Stimulated activated CD8-positive, alpha-beta memory T cell treated with anti-CD3 and anti-CD28 coated beads, Interleukin-2, amount 100 ng/mL, for 1 hour (primary cell): ENCODE measurements around the gene TGFBR2.
"Not testable (repeated sequence)": the region's sequence is repeated elsewhere in the genome, so short reads cannot be mapped to it uniquely, and the experiment has no call there.

Experiments used
- DNase-seq, 2 donors: peaks; one replicate each; pipeline ENCODE4 v3.0.0-alpha.2; 2020; ENCODE audit warnings: low read depth in 2 of 2

TGFBR2 gene

DNA sequence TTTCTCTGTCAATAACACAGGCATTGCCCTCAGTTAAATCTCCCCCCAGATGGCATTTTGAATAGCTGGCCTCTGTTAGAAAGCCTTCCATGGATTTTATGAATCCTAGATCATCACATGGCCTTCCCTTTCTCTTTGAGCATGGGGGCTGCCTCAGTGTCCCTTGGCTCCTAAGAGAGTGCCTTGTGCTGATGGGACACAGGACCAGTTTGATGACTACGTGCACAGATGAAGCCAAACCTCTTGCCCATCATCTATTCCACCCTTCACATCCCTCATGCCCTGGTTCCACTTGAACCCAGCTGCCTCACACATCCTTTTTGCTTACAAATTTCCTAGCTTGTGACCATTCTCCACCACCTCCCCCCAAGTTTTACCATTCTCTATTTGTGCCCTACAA is 12.9 kb downstream of the TGFBR2 start:
- no peak for DNase-seq

DNA sequence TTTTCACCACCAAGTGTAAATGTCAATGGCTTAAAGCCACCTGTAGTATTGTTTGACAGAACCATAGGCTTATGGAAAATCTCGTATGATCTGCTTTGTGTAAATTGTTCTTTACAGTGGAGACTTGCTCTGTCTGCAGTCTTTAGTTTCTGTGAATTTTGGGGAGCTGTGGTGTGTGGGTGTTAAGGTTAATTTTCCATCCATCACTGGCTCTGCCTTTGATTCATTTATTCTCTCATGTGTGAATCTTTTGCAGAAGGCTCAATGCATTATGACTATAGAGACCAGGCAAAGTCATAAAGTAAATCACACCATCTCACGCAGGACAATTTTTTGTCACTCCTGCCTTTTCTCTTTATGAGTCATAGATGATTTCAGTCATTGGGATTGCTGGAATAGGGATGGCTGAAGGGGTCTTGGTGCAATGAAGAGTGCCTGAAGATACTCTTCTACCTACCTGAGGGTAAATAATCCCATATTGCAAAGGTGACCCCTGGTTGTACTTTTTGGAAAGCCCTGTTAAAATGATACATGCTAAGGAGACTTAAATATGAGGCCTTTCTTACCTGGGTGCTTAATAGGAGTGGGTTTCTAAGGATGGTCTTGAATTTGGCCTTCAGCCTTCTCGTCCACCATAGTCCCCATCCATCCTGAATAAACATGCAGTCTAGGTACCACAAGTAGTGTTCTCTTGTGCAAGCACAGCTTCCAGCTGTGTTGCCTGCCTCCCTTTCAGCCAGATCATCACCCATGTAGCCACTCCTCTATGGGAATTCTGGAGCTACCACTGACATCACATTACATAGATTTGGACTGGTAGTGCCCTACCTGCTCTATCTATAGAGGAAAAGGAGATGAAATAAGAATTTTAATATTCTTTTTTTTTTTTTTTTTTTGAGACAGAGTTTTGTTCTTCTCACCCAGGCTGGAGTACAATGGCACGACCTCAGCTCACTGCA is 14.3 kb downstream of the TGFBR2 start:
- no peak for DNase-seq

DNA sequence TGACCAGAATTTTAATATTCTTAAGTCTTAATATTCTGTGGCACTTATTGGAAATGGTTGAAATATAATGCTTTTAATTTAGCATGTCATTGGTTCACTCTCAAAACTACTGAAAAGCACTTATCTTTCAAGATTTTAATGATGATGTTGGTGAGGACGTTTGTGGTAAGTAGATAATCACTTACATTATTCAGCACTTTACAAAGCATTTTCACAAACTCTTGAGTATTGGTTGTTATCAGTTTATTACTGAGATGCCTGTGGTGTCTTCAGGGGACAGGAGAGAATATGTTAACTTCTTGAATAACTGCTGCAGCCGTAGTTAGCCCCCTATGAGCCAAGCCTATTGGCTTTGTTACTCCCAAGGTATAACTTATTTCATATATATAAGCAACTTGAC is 15.2 kb downstream of the TGFBR2 start:
- DNase-seq: no peak

DNA sequence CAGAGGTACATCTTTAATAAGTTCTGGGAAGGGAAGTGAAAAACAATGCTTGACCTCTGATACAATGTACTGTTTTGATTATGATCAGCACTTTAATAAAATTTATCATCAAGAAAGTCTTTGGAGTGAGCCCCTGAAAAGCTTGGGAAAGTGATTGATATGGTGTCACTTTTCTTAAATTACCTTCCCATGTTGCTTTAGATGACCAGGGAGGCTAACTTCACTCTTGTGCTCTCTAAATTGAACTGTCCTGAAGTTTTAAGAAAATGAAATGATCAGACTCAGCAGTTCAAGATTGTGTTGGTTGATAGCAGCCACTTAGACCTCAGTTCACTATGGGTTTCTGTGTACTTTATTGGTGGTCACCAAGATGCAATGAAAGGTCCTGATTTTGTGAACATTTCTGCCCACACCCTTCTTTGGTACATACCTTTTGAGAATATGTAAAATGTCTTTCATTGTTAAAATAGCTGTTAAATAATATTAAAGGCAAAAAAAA is 15.7 kb downstream of the TGFBR2 start:
- no peak for DNase-seq

DNA sequence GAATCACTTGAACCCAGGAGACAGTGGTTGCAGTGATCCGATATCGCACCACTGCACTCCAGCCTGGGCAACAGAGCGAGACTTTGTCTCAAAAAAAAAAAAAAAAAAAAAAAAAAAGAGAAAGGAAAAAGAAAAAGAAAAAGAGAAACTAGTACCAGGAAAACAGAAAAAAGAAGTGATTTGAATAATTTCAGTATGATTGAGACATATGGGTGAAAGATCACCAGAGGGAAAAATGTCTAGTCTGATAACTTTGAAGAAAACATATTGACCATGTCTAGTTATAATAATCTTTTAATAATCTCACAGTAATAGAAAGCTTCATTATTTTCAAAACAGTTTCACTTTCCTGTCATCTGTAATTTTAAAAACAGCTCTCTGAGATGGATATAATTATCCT is 16.4 kb downstream of the TGFBR2 start:
- DNase-seq: no peak

DNA sequence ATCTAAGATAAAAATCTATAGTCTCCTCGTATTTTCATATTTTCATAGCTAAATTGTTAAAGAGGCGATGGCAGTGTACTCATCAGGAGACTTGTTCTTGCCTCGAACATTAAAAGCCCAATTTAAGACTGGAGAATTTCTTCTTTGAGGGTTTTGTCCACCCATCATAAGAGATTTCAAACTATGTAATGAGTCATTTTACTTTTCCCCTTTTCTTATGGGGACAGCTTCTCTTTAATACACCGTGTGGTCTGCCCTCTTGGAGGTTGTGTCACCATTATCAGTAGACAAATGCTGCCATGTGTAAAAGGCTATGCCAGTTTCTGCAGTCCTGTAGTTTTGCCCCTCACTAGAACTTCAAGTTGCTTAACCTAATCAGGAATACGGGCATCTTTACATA is 16.9 kb downstream of the TGFBR2 start:
- DNase-seq: no peak

DNA sequence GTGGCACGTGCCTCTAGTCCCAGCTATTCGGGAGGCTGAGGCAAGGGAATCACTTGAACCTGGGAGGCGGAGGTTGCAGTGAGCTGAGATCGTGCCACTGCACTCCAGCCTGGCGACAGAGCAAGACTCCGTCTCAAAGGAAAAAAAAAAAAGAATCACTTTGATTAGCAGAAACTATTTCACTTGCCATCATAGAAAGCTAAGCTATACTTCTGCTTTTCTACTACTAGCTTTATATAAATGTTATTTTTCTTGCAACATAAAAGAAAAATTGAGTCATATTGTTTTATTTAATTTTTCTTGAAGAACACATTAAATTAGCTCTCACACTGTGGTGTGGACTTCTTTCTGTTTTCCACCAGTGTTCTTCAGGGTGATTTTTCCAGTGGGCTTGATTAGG is 18.1 kb downstream of the TGFBR2 start:
- DNase-seq: not testable (repeated sequence)

DNA sequence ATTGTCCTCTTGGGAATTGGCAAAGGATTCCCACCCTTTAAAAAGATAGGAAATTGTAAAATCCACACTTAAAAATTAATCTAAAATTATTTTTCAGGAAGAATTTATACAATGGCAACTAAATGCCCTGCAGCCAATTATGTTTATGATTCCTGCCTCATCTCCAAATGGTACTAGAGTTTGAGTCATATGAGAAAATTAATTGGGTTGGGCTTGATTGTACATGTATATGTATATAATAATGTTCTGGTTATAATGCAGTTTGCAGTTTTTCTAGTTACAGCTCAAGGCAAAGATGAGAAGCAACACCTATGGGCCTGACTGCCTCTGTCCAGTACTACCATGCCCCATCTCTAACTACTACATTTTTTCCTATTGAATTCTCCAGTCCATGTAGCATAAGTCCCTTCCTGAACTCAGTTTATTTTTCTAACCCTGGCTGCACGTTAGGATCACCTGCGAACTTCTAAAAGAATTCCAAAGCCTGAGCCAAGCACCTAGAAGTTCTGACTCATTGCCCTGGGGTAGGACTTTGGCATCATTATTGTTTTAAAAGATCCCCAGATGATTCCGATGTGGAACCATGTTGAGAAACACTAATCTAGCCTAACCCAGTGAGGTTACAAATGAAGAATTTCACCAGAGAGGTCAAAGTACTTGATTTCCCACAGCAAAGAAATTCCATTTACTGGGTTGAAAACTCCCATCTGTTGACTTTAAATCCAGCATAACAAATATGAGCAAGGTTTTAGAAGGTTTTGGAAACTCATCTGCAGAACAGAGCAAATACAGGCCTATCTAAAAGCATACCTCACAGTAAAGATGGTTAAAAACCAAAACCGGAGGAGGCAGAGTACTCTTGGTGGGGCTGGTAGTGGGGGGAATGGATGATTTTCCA is 19.4 kb downstream of the TGFBR2 start:
- no peak for DNase-seq

DNA sequence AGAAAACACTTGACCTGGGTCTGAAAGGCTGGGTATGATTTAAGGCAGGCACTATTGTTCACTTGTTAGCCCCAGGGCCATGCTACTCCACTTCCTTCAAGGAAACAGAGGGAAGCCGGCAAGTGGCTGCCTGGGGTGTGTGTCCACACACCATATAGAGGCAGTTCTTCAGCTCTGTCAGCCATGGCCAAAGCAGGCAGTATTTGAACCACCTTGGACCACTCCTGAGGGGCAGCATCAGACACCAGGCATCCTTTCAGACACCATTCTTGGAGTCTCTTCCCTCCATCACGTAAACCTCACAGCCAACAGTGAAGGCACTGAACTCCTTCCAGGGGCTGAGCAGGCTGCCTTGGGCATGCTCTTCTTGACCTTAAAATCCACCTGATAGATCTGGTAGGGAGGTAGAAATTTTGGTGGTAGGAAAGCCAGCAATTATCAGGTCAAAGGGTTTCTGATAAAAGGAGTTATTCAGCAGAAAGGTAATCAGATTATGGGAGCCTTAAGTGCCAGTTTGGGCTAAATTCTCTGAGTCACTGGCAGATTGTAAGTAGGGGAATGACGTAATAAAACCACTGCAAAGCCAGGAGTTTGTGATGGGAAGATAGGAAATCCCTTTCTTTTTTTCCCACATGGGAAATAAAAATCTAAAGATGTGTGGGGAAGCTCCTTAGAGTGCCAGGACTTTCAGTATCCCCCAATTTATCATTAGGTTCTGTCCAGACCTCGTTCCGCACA is 20.2 kb downstream of the TGFBR2 start:
- DNase-seq: no peak

DNA sequence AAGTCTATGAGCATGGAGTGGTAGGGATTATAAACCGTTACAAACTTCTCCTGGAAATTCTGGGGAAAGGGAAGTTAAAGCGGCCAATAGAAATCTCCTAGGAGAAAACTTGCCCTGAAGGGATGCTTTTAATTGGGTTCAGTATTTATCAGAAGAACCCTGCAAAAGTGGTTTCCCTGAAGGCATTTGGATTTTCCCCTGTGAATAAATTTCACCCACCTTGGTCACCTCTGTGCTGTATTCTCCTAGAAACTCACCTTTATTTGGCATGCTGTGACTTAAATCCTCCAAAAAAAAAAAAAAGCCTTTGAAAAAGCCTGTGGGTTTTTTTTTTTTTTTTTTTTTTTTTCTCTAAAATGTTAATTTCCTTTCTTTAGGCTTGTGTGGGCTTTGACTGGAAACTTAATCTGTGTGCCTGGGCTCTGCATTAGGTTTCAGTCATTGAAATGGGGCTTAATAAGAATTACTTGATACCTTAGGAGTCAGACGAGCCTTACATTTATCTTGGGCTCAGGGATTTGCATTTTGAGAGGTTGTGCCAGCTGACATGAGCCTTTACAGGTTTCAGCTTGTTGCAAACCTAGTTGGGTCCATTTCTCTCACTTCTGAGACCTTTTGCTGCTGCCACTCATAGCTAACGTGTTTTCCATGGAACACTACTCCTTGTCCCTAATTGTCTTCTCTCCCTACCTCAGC is 22.0 kb downstream of the TGFBR2 start:
- DNase-seq: no peak

DNA sequence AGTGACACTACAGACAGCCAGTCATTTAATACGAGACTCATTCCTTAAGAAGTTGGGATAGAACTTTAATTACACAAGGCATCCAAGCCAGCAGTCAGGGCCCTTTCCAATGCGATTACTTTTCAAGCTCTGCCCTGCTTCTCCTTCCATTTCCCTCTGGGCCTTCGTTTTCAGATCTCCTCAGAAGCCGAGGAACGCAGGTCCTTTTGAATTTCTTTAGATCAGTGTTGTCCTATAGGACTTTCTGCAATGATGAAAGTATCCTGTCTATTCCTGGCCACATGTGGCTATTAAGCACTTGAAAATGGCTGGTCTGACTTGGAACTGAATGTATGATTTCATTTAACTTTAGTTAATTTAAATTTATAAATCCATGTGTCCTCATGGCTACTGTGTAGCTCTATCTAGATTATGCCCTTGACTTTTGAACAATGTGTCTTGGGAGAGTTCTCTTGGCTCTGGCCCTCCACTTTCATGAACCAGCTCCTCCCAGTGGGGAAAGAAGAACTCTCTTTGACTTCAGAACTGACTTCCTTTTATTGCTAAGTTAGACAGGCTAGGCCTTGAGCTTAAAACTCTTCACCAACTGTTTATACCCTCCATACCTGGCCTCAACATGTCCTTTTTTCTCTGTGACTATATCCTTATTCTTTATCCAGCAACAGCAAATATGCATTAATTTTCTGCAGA is 22.6 kb downstream of the TGFBR2 start:
- no peak for DNase-seq

DNA sequence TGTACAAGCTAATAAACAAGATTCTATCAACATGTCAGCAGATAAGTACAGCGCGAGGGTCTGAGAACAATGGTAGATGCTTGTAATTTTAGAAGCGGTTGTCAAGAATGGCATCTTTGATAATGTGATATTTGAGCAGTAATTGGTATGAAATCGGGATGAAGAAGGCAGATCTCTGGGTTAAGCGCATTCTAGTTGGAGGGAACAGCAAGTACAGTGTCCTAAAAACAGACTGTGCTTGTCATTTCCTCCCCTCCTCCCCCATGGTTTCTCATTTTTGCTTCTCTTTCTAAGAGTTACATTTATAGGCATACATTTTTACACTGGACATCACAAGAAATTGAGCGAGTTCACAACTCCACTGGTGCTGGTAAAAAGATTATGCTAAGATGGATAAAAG is 23.3 kb downstream of the TGFBR2 start:
- no peak for DNase-seq

DNA sequence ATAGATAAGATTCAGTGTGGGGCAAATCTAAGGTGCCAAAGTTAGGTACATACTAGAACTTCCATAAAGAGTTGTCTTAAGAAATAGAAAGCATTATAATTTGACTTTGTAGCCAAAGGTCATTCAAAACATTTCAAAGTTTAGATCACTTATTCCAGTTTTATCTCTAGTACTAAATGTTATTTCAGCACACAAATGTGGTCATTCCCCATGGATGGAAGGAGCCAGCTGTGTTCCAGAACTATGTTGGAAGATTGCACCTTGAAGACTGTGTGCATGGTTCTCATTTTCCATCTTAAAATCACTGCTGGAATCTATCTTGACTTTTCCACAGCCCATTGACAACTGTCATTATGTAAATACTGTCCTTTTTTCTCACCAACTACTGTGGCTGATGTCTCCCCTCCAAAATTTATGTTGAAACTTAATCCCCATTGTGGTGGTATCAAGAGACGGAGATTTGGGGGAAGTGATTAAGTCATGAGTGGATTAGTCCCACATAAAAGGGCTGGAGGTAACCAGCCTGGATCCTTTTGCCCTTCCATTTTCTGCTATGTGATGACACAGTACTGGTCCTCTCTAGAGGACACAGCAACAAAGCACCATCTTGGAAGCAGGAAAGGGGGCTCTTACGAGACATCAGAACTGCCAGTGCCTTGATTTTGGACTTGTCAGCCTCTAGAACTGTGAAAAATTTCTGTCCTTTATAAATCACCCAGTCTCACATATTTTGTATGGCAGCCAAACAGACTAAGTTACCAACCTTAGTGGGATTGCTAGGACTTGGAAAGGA is 24.0 kb downstream of the TGFBR2 start:
- DNase-seq: no peak

DNA sequence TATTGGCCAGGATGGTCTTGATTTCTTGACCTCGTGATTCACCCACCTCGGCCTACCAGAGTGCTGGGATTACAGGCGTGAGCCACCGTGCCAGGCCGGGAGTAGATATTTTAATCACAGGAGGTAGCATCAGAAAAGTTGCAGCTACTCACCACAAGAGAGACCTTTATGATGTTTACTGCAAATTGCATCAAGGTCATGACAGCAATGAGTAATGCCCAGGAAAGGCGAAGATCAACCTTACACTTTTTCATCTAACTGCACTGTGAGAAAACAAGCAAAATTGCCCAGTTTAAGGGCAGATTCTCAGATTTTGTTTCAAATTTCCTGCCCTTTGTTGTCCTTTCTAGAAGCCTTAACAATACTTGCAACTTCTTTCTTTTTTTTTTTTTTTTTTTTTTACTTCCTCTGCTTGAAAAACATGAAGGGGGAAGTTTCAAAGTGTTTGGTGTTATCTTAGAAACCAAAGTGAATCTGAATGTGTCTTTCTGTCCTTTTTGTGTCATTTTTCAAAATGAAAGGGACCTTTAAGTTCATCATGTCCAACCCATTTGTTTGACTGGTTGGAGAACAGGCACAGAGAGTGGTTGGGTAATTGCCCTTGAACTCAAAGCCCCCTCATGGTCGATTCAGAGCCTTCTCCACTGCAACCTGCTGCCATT is 25.0 kb downstream of the TGFBR2 start:
- DNase-seq: no peak

DNA sequence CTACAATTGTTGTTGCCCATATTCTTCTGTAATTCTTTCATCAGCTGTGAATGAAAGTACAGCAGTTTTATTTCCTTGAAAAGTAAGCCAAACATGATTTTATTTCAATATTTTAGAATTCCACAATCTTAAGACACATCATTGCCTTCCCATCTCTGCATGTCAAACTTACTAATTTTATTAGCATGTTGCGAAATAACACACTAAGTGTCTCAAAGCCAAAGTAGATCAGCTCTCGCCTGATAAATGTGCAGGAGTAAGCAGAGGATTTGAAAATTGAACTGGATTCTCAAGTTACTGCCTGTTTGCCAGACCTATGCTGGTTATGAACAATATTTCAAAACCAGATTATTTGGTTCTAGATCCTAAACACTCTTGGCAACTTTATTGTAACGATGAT is 25.7 kb downstream of the TGFBR2 start:
- no peak for DNase-seq

DNA sequence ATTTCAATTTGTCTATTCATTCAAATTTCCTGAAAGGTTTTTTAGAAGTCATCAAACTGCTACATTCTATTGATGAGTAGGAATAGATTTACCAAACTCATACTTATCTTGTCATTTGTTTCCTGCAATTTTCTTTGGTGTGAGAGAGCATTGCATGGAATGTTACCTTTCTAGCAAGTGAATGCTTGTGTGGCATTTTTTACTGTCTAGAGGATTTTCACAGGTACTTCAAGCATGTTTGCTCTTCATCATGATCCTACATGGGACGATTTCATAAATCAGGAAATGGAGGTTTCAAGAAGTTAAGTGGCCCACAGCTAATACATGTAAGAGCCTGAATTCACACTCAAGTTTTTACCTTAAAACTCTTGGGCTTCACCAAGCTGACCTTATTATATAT is 26.1 kb downstream of the TGFBR2 start:
- DNase-seq: no peak

DNA sequence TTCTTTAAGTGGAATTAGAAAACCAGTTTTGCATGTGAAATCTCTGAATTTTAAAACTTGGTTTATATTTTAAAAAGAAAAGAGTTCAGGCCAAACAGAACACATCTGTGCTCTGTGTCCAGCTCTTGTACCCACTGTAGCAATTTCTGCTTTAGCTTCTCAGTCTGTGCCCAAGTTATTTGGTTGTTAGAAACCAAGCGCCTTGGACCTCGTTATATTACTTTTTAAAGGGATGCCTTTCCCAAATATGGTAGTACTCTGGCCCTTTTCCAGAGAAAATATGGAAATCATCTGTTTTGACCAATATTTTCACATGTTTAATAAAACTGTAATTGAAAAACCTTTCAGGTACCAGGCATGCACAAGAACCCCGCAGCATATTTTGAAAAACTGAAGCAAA is 27.3 kb downstream of the TGFBR2 start:
- no peak for DNase-seq

DNA sequence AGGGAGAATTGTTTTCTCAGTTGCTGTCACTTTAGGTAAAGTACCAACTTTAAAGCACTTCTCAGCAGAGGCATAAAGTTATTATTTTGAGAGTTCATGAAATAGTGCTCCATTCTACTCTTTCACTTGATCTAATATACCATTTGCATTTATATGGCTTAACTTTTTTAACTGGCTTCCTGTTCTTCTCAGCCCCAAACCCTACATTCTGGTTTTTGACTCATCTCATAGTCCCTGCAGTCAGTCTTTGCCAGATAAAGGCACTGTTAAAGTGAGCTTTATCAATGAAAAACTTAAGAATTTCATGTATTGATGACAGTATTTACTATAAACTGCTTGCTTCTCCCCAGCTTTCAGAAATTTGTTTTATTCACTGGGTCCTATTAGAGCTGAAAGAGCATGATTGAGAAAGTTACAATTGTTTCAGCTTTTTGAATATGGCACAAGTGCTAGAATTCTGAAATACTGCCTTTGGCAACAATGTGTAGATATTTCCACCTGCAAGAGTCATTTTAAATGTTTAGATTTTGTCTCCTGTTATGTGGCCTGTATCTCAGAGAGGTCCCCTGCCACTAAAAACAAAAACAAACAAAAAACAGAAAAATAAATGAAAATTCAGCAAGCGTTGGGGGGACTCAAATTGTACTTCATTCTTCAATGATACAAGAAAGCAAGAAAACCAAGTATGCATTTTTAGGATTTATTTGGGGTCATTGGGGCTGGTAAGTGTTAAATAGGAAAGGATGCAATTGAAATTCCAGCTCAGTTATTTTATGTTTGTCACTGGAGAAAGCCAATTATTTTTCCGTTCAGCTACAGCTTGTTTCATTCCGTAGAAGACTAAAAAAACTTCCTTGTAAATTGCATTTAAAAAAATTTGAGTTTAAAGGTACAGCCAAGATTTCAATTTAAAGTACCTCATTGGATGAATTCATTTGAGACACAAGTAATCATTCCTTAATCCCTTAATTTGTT is 28.6 kb downstream of the TGFBR2 start:
- DNase-seq: no peak
